IPS-18a (cell line): ENCODE results near the gene AGPAT4.
"Not testable (repeated sequence)": the region's sequence is repeated elsewhere in the genome, so short reads cannot be mapped to it uniquely, and the experiment has no call there.

Source experiments
- H3K27ac ChIP-seq: one replicate; pipeline ENCODE4 v1.5.1; 2013; ENCODE audit warnings: low read length
- H3K27me3 ChIP-seq: one replicate; pipeline ENCODE4 v1.6.1; 2013; ENCODE audit warnings: mild to moderate bottlenecking, low read length; ENCODE audit not compliant: control insufficient read depth, insufficient read depth
- H3K36me3 ChIP-seq: one replicate; pipeline ENCODE4 v1.6.1; 2013; ENCODE audit warnings: low read depth, low read length; ENCODE audit not compliant: control insufficient read depth
- H3K4me1 ChIP-seq: one replicate; pipeline ENCODE4 v1.6.1; 2013; ENCODE audit warnings: low read depth, low read length; ENCODE audit not compliant: control insufficient read depth
- H3K4me3 ChIP-seq: one replicate; pipeline ENCODE4 v1.5.1; 2013; ENCODE audit warnings: low read length
- H3K9ac ChIP-seq: one replicate; pipeline ENCODE4 v1.6.1; 2013; ENCODE audit warnings: mild to moderate bottlenecking, low read length, moderate library complexity
- H3K9me3 ChIP-seq: one replicate; pipeline ENCODE4 v1.6.1; 2013; ENCODE audit warnings: low read depth, low read length; ENCODE audit not compliant: control insufficient read depth

AGPAT4 gene

GRCh38 chr6:161224951-161225680, 48.7 kb downstream of the AGPAT4 start:
- not testable (repeated sequence) for H3K27ac ChIP-seq, H3K9me3 ChIP-seq, H3K9ac ChIP-seq, H3K4me3 ChIP-seq, H3K27me3 ChIP-seq
- Histone ChIP-seq H3K4me1 (peaks cover 15% of the 10 kb centered on the region), H3K36me3 (peaks cover 14% of the 10 kb centered on the region)

- no peaks in the 10 kb centered on the region for H3K9me3 ChIP-seq
- no peak overlapping the region for H3K27ac ChIP-seq
- no peak overlapping the region for H3K4me3 ChIP-seq
- peaks cover 14% of the 10 kb centered on the region for H3K36me3 ChIP-seq
- no peaks in the 10 kb centered on the region for H3K27me3 ChIP-seq
- peaks cover under 1% of the 10 kb centered on the region for H3K4me1 ChIP-seq
- no peak overlapping the region for H3K9ac ChIP-seq
These were observed 50.2 kb downstream of the AGPAT4 start for GRCh38 chr6:161223646-161224045.

GRCh38 chr6:161222706-161223234, 51.1 kb downstream of the AGPAT4 start:
- Histone ChIP-seq H3K27me3 (no peaks in the 10 kb centered on the region), H3K4me3 (no peak overlapping the region), H3K4me1 (no peaks in the 10 kb centered on the region), H3K36me3 (peaks cover 17% of the 10 kb centered on the region), H3K9me3 (no peaks in the 10 kb centered on the region), H3K27ac (no peak overlapping the region), H3K9ac (no peak overlapping the region)

- no peaks in the 10 kb centered on the region for H3K4me1 ChIP-seq
- H3K9ac ChIP-seq = no peak overlapping the region
- no peak overlapping the region for H3K4me3 ChIP-seq
- H3K27ac ChIP-seq = no peak overlapping the region
- H3K9me3 ChIP-seq = no peaks in the 10 kb centered on the region
- no peaks in the 10 kb centered on the region for H3K27me3 ChIP-seq
- peaks cover 17% of the 10 kb centered on the region for H3K36me3 ChIP-seq
These were observed 53.5 kb downstream of the AGPAT4 start for GRCh38 chr6:161220346-161220745.

- no peak overlapping the region for H3K9ac ChIP-seq
- H3K9me3 ChIP-seq = peaks cover 4% of the 10 kb centered on the region
- no peak overlapping the region for H3K4me3 ChIP-seq
- H3K27me3 ChIP-seq = no peaks in the 10 kb centered on the region
- H3K4me1 ChIP-seq = no peaks in the 10 kb centered on the region
- H3K36me3 ChIP-seq = peaks cover 17% of the 10 kb centered on the region
- no peak overlapping the region for H3K27ac ChIP-seq
These were observed 54.2 kb downstream of the AGPAT4 start for GRCh38 chr6:161219680-161220079.

- H3K27me3 ChIP-seq = no peaks in the 10 kb centered on the region
- peaks cover 11% of the 10 kb centered on the region for H3K9me3 ChIP-seq
- H3K4me1 ChIP-seq = no peaks in the 10 kb centered on the region
- no peak overlapping the region for H3K4me3 ChIP-seq
- no peak overlapping the region for H3K9ac ChIP-seq
- H3K36me3 ChIP-seq = peaks cover 17% of the 10 kb centered on the region
- H3K27ac ChIP-seq = no peak overlapping the region
These were observed 55.6 kb downstream of the AGPAT4 start for GRCh38 chr6:161218222-161218621.

GRCh38 chr6:161217628-161218027, 56.2 kb downstream of the AGPAT4 start:
- Histone ChIP-seq H3K9me3 (peaks cover 14% of the 10 kb centered on the region), H3K27me3 (no peaks in the 10 kb centered on the region), H3K36me3 (peaks cover 17% of the 10 kb centered on the region), H3K4me1 (no peaks in the 10 kb centered on the region), H3K27ac (no peak overlapping the region), H3K9ac (no peak overlapping the region), H3K4me3 (no peak overlapping the region)

- Histone ChIP-seq H3K9me3 (peaks cover 23% of the 10 kb centered on the region), H3K4me1 (no peaks in the 10 kb centered on the region), H3K4me3 (no peak overlapping the region), H3K27me3 (no peaks in the 10 kb centered on the region), H3K9ac (no peak overlapping the region), H3K36me3 (peaks cover 19% of the 10 kb centered on the region), H3K27ac (no peak overlapping the region)
These were observed 57.1 kb downstream of the AGPAT4 start for GRCh38 chr6:161216616-161217205.

- peaks cover 13% of the 10 kb centered on the region for H3K36me3 ChIP-seq
- H3K9me3 ChIP-seq = peaks cover 25% of the 10 kb centered on the region
- H3K4me3 ChIP-seq = no peak overlapping the region
- no peak overlapping the region for H3K27ac ChIP-seq
- H3K9ac ChIP-seq = no peak overlapping the region
- H3K27me3 ChIP-seq = no peaks in the 10 kb centered on the region
- H3K4me1 ChIP-seq = no peaks in the 10 kb centered on the region
These were observed 57.8 kb downstream of the AGPAT4 start for GRCh38 chr6:161215876-161216615.

GRCh38 chr6:161215193-161215592, 58.7 kb downstream of the AGPAT4 start:
- Histone ChIP-seq H3K36me3 (peaks cover 12% of the 10 kb centered on the region), H3K9me3 (peaks cover 30% of the 10 kb centered on the region), H3K4me1 (no peaks in the 10 kb centered on the region), H3K9ac (no peak overlapping the region), H3K4me3 (no peak overlapping the region), H3K27ac (no peak overlapping the region), H3K27me3 (no peaks in the 10 kb centered on the region)

GRCh38 chr6:161214722-161215121, 59.1 kb downstream of the AGPAT4 start:
- no peak overlapping the region for H3K4me3 ChIP-seq
- peaks cover 12% of the 10 kb centered on the region for H3K36me3 ChIP-seq
- H3K4me1 ChIP-seq = no peaks in the 10 kb centered on the region
- no peaks in the 10 kb centered on the region for H3K27me3 ChIP-seq
- peaks cover 32% of the 10 kb centered on the region for H3K9me3 ChIP-seq
- H3K27ac ChIP-seq = no peak overlapping the region
- H3K9ac ChIP-seq = no peak overlapping the region
